Vagina (tissue), 2 donors: ENCODE results near the gene RPH3AL.

Experiments used
- CTCF ChIP-seq, 3 experiments: fragments of 450-650 bp in 2 of 3; fragments of 200-600 bp in 1 of 3; sonication (generic) in 1 of 3; IDR thresholded peaks; one replicate each; pipeline ENCODE4 v1.5.1; 2017 to 2019; ENCODE audit warnings: antibody characterized with exemption in 3 of 3, mild to moderate bottlenecking in 2 of 3, moderate library complexity in 2 of 3
- POLR2A ChIP-seq, 2 donors: fragments of 450-650 bp; IDR thresholded peaks; one replicate each; pipeline ENCODE4 v1.6.1; 2017; ENCODE audit warnings: antibody characterized with exemption in 2 of 2, mild to moderate bottlenecking in 2 of 2, moderate library complexity in 2 of 2

- TF ChIP-seq POLR2A (IDR thresholded peaks at IDR 0.05) (no peak), CTCF (IDR thresholded peaks at IDR 0.05) (no peak)
These were observed 148.0 kb downstream of the RPH3AL start for GRCh38 chr17:204427-205147.
